MM.1S (cell line): ENCODE data around the gene ZNF438.

Experiments used
- EZH2 ChIP-seq: fragments of 300-600 bp; sonication (generic); optimal IDR thresholded peaks from 2 replicates; pipeline ENCODE3; 2017; ENCODE audit warnings: low read depth, mild to moderate bottlenecking, antibody characterized with exemption, low read length, mixed read lengths
- TF ChIP-seq, protein P1 (sequence below): fragments of 300-600 bp; sonication (generic); IDR thresholded peaks from 2 replicates; pipeline ENCODE4 v1.5.1; 2016; ENCODE audit warnings: antibody characterized with exemption, low read length, mixed read lengths

DNA sequence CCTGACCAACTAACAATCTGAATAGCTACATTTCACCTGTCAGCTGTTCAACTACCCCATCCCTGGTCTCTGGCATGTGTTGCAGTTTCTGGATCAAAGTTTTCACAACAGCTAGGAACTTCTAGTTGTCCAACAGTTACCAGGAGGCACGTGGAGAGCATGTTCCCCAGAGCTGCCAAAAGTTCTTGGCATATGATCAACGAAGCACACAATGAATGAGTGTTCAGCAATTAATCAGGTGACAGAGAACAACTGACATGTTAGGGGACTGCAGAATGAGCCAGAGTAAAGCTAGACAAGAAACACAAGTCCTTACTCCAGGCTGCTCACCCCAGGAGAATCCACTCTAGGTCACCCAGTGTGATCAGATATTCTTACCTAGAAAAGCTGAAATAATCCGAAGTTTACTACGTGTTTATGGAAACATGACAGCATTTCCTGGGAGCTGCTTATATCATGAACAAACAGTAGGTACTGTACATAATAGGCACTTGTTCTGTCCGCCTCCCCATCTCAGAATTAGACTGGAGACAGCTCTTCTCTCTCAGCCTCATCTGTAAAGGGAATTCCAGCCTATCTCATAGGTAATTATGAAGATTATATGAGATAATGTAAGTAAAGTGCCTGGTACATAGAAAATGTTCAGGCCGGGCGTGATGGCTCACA lies 50.6 kb downstream of the ZNF438 start:
- TF ChIP-seq, protein P1, sequence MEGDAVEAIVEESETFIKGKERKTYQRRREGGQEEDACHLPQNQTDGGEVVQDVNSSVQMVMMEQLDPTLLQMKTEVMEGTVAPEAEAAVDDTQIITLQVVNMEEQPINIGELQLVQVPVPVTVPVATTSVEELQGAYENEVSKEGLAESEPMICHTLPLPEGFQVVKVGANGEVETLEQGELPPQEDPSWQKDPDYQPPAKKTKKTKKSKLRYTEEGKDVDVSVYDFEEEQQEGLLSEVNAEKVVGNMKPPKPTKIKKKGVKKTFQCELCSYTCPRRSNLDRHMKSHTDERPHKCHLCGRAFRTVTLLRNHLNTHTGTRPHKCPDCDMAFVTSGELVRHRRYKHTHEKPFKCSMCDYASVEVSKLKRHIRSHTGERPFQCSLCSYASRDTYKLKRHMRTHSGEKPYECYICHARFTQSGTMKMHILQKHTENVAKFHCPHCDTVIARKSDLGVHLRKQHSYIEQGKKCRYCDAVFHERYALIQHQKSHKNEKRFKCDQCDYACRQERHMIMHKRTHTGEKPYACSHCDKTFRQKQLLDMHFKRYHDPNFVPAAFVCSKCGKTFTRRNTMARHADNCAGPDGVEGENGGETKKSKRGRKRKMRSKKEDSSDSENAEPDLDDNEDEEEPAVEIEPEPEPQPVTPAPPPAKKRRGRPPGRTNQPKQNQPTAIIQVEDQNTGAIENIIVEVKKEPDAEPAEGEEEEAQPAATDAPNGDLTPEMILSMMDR = no peak
- no peak for TF ChIP-seq EZH2
